Right cardiac atrium (tissue), 5 donors: Measurements from ENCODE around the gene TRAF3IP3. TPM values are rescaled to one million over a fixed set of nuclear protein-coding genes. Genes with fewer than 3 reads are reported as not detected.
A peak's percentile ranks its signal among the peaks of the same experiment; 100 is the strongest.

Experiments used
- ATAC-seq, 2 donors: fragments of 200-7000 bp; cut with Tn5 transposase; one replicate each; pipeline versions ENCODE4 v1.8.0 to v1.9.1; 2020; ENCODE audit warnings: moderate library complexity in 2 of 2, mild to moderate bottlenecking in 1 of 2
- DNase-seq, 3 donors: peaks; one replicate each; pipeline ENCODE4 v3.0.0-alpha.2; 2020
- H3K27ac ChIP-seq: one replicate; pipeline ENCODE4 v1.5.1; 2013; ENCODE audit warnings: mild to moderate bottlenecking, low read length, control low read depth, moderate library complexity
- H3K27me3 ChIP-seq: one replicate; pipeline ENCODE4 v1.6.1; 2013; ENCODE audit not compliant: control insufficient read depth, insufficient read depth
- H3K4me1 ChIP-seq: one replicate; pipeline ENCODE4 v1.6.1; 2013; ENCODE audit warnings: low read length; ENCODE audit not compliant: control insufficient read depth, insufficient read depth
- H3K4me3 ChIP-seq: one replicate; pipeline ENCODE4 v1.5.1; 2013; ENCODE audit warnings: low read length, control low read depth
- H3K9me3 ChIP-seq: one replicate; pipeline ENCODE4 v1.6.1; 2013; ENCODE audit warnings: low read length; ENCODE audit not compliant: control insufficient read depth
- WGBS: extraction: QIAGEN DNeasy Blood & Tissue Kit; methylation state at CpG from one replicate; pipeline ENCODE4 v1.1.7; 2013; 5-methylcytosine and 5-hydroxymethylcytosine counted together
- intact Hi-C, 4 donors: fragments of 100-400 bp; cut with DNase I; formaldehyde crosslinking; loops; one replicate each; pipeline versions ENCODE4 v1.11.0 to v1.14.0; 2022 to 2023
- polyA plus RNA-seq: library from polyadenylated mRNA; stranded (reverse); fragments of 200-250 nt; gene quantifications from one replicate; pipeline ENCODE4 v1.2.3, GENCODE V29; 2013
- total RNA-seq, 4 donors: library from RNA; stranded (reverse); fragmentation: NEBNext Ultra II Directional; extraction: Animal tissue kit (Norgen Biotek cat#: 25700); gene quantifications; one replicate each; pipeline ENCODE4 v1.2.1, GENCODE V29; 2021
- donor health status: healthy with polysubstance abuse.
- donor health status: DM: no; HTN: yes; CAD: no.
- donor health status: DM: no; HTN: no; CAD: no.
- donor health status: DM: no; HTN: yes; CAD: no; lungs with severe emphysema.
- donor health status: DM: yes; HTN: yes; CAD: no.

TRAF3IP3 gene
- total and polyA plus RNA-seq, 5 donors = 0.63 to 2.7 (median 1.3) TPM

- Histone ChIP-seq H3K27me3 (no peaks in the 10 kb centered on the region), H3K9me3 (no peaks in the 10 kb centered on the region), H3K4me1 (peaks cover 13% of the 10 kb centered on the region), H3K4me3 (no peak overlapping the region), H3K27ac (no peak overlapping the region)
- intact Hi-C loops = no loop called here
- ATAC-seq (no peak), DNase-seq (no peak)
- WGBS = 95% methylated on average over 1 of the region's 1 CpG
These were observed 17.6 kb upstream of the TRAF3IP3 start for GRCh38 chr1:209738270-209738669.

GRCh38 chr1:209741193-209741592 lies 14.7 kb upstream of the TRAF3IP3 start:
- H3K4me3 ChIP-seq = no peak overlapping the region
- H3K4me1 ChIP-seq = peaks cover 11% of the 10 kb centered on the region
- no peaks in the 10 kb centered on the region for H3K27me3 ChIP-seq
- WGBS = 91% methylated on average over 3 of the region's 3 CpGs
- ATAC-seq = no peak
- no peak for DNase-seq
- peak overlapping the region; percentile 54 for H3K27ac ChIP-seq
- H3K9me3 ChIP-seq = no peaks in the 10 kb centered on the region
- intact Hi-C loops = loop anchor here in 2 of 4 donors (10.0 kb wide), 2 partner anchors 46 to 116 kb away; no protein-coding TSS in a partner anchor

- no peaks in the 10 kb centered on the region for H3K27me3 ChIP-seq
- WGBS = 28% methylated on average over 2 of the region's 2 CpGs
- no peaks in the 10 kb centered on the region for H3K9me3 ChIP-seq
- peak; percentile 46 to 61 for ATAC-seq
- no peak for DNase-seq
- intact Hi-C loops = loop anchor here in 2 of 4 donors (10.0 kb wide), 2 partner anchors 47 to 117 kb away; no protein-coding TSS in a partner anchor
- H3K4me1 ChIP-seq = peaks cover 11% of the 10 kb centered on the region
- peak overlapping the region; percentile 54 for H3K27ac ChIP-seq
- H3K4me3 ChIP-seq = no peak overlapping the region
These were observed 14.0 kb upstream of the TRAF3IP3 start for GRCh38 chr1:209741889-209742288.

- no peak overlapping the region for H3K4me3 ChIP-seq
- H3K4me1 ChIP-seq = peaks cover 13% of the 10 kb centered on the region
- DNase-seq (no peak), ATAC-seq (peak; percentile 59 to 69)
- intact Hi-C loops = loop anchor here in 2 of 4 donors (10.0 kb wide), 2 partner anchors 48 to 118 kb away; no protein-coding TSS in a partner anchor
- no peaks in the 10 kb centered on the region for H3K9me3 ChIP-seq
- no peaks in the 10 kb centered on the region for H3K27me3 ChIP-seq
- peak overlapping the region; percentile 86 for H3K27ac ChIP-seq
- WGBS = 27% methylated on average over 8 of the region's 8 CpGs
These were observed 13.3 kb upstream of the TRAF3IP3 start for GRCh38 chr1:209742409-209743144.

DNA sequence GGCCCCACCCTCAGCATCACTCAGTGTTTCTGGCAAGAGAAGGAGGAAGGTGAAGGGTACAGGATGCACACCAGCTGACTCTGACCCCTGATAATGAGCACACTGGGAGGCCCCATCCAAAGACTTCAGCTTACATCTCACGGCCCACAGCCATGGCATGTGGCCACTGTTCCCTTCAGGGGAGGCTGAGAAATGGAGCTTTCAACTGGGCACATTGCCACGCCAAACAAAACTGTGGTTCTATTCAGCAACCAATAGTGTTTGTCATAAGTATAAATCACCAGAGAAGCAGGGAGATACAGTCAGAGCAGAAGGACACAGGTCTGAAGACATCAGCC lies 12.7 kb upstream of the TRAF3IP3 start:
- Histone ChIP-seq H3K9me3 (no peaks in the 10 kb centered on the region), H3K4me3 (no peak overlapping the region), H3K27me3 (no peaks in the 10 kb centered on the region), H3K27ac (peak overlapping the region; percentile 86), H3K4me1 (peaks cover 13% of the 10 kb centered on the region)
- peak; percentile 64 to 84 (median 66) for DNase-seq
- peak; percentile 15 to 39 for ATAC-seq
- 37% methylated on average over 2 of the region's 2 CpGs for WGBS
- intact Hi-C loops = loop anchor here in 2 of 4 donors (10.0 kb wide), 2 partner anchors 48 to 118 kb away; no protein-coding TSS in a partner anchor

DNA sequence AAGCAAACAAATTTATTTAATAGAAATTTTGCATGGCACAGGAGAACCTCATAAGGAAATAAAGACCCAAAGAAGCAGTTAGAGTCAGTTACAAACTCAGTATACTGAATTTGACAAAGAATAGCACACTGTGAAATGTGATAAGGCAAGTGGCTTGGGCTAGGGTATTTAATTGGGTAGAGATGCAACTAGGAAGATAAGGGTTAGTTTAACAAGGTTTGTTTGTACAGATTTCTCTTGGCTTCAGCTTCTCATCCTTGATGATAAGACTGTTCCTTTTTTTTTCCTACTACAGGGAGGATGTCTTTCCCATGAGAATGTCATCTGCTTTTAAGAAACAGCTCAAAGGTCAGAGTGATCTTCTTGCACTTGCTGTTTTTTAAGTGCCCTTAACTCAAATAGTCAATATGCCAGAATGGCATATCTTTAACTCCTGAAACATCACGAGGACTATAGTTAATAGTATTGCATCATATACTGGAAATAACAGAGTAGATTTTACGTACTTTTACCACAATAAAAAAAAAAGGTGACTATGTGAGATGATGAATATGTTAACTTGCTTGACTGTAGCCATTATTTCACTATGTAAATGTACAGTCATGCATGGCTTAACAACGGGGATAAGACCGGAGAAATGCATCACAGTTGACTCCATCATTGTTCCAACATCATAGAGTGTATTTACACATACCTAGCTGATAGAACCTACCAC lies 9.2 kb upstream of the TRAF3IP3 start:
- Histone ChIP-seq H3K27ac (no peak overlapping the region), H3K9me3 (no peaks in the 10 kb centered on the region), H3K27me3 (no peaks in the 10 kb centered on the region), H3K4me3 (no peak overlapping the region), H3K4me1 (peaks cover 9% of the 10 kb centered on the region)
- no peak for DNase-seq
- WGBS = 66% methylated on average over 4 of the region's 4 CpGs
- intact Hi-C loops = loop anchor here (2.0 to 10.0 kb wide), 5 partner anchors 49 to 170 kb away; no protein-coding TSS in a partner anchor
- no peak for ATAC-seq

GRCh38 chr1:209747580-209748262 lies 8.1 kb upstream of the TRAF3IP3 start:
- peak overlapping the region; percentile 38 for H3K27ac ChIP-seq
- intact Hi-C loops = loop anchor here (2.0 to 10.0 kb wide), 5 partner anchors 50 to 171 kb away; no protein-coding TSS in a partner anchor
- DNase-seq = peak; percentile 91 to 95 (median 95)
- no peaks in the 10 kb centered on the region for H3K9me3 ChIP-seq
- peak; percentile 97 to 99 for ATAC-seq
- no peak overlapping the region for H3K4me3 ChIP-seq
- H3K27me3 ChIP-seq = no peaks in the 10 kb centered on the region
- H3K4me1 ChIP-seq = peaks cover 7% of the 10 kb centered on the region
- WGBS = 12% methylated on average over 37 of the region's 37 CpGs

- no peak overlapping the region for H3K27ac ChIP-seq
- intact Hi-C loops = loop anchor here (2.0 to 10.0 kb wide), 5 partner anchors 51 to 172 kb away; no protein-coding TSS in a partner anchor
- no peaks in the 10 kb centered on the region for H3K9me3 ChIP-seq
- H3K27me3 ChIP-seq = no peaks in the 10 kb centered on the region
- H3K4me1 ChIP-seq = peaks cover 2% of the 10 kb centered on the region
- DNase-seq (no peak), ATAC-seq (no peak)
- no peak overlapping the region for H3K4me3 ChIP-seq
- WGBS = 68% methylated on average over 4 of the region's 4 CpGs
These were observed 7.2 kb upstream of the TRAF3IP3 start for GRCh38 chr1:209748620-209749019.

DNA sequence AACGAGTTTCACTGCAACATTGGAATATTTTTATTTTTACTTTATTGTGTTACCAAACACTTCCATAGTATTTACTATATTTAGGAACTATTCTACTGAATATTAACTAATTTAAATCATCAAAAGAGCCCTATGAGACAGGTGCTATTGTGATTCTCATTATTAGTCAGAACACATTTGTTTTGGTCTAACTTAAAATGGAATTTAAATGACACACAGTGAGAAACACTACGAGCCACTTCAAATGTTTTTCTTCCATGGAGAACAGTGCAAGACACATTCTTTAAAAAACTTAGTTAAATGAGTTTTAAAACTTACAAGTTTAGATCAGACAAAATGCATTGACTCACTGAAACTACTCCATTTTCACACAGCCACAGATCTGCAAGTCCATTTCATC lies 6.6 kb upstream of the TRAF3IP3 start:
- ATAC-seq = no peak
- H3K4me3 ChIP-seq = no peak overlapping the region
- WGBS = 73% methylated on average over 2 of the region's 2 CpGs
- DNase-seq = no peak
- intact Hi-C loops = loop anchor here (2.0 to 10.0 kb wide), 5 partner anchors 52 to 172 kb away; no protein-coding TSS in a partner anchor
- no peak overlapping the region for H3K27ac ChIP-seq
- H3K4me1 ChIP-seq = peaks cover 2% of the 10 kb centered on the region
- no peaks in the 10 kb centered on the region for H3K9me3 ChIP-seq
- H3K27me3 ChIP-seq = no peaks in the 10 kb centered on the region

GRCh38 chr1:209749670-209750323 lies 6.1 kb upstream of the TRAF3IP3 start:
- no peak overlapping the region for H3K4me3 ChIP-seq
- DNase-seq (no peak), ATAC-seq (no peak)
- intact Hi-C loops = loop anchor here (2.0 to 10.0 kb wide), 5 partner anchors 52 to 173 kb away; no protein-coding TSS in a partner anchor
- WGBS = 65% methylated on average over 6 of the region's 6 CpGs
- no peaks in the 10 kb centered on the region for H3K27me3 ChIP-seq
- no peak overlapping the region for H3K27ac ChIP-seq
- peaks cover 2% of the 10 kb centered on the region for H3K4me1 ChIP-seq
- H3K9me3 ChIP-seq = no peaks in the 10 kb centered on the region
